Measurements from ENCODE around the gene NPR3.

NPR3 gene

DNA sequence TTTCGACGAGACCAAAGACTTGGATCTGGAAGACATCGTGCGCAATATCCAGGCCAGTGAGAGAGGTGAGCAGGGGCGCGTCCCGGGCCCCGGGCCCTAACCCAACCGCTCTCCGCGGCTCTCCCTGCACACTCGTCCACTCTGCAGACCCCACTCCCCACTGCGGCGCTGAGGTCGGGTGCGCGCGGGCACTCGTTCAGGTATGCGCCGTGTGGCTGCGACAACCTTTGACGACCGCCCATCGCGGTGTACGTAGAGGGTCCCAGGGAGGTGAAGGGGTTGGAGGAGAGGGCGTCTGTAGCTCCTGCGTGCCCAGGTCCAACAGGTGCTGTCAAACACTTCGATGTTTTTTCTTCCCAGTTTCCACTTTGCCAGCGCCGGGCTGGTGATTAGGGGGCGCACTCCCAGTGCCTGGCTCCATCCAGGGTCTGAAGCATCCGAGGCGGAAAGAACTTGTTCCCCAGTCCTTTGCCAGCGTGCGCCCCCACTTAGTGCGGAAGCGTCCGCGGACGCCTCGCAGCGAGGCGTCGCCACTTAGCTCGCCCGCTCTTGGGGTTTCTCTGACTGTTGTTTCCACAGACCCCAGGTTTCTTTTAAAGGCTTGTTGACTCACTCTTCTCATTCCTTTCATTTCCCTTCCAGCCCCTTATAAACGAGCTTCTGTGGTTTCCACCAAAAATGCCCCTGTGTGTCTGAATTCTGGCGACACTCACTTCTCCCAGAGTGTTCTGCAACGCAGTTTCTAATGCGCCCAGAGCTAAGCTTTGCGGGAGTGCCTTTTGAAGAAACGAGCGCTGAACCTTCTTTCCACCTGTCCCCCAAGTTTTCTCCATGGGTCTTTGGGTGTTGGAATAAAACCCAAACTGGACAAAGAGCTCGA is 1.6 kb downstream of the NPR3 start:
- no peak for DNase-seq (ENCODE audit: low read depth in 2 of 2)

DNA sequence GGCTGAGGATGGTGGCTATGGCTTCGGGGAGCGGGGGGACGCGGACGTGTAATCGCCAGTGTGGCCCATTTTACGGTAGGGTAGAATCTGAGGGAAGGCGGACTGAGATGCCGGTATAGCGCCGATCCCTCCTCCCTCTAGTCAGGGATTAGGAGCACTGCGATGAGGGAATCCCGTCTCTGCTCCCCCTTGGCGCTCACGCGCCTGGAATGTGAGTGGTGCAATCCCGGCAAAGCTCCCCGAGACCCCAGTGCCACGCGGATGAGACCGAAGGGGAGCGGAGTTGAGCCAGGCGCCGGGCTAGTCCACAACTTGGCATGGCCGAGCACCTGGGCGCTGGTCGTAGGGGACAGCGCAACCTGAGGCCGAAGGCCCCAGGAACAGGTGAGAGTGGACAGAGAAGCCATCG is 2.2 kb downstream of the NPR3 start:
- no peak for DNase-seq (ENCODE audit: low read depth in 2 of 2)

DNA sequence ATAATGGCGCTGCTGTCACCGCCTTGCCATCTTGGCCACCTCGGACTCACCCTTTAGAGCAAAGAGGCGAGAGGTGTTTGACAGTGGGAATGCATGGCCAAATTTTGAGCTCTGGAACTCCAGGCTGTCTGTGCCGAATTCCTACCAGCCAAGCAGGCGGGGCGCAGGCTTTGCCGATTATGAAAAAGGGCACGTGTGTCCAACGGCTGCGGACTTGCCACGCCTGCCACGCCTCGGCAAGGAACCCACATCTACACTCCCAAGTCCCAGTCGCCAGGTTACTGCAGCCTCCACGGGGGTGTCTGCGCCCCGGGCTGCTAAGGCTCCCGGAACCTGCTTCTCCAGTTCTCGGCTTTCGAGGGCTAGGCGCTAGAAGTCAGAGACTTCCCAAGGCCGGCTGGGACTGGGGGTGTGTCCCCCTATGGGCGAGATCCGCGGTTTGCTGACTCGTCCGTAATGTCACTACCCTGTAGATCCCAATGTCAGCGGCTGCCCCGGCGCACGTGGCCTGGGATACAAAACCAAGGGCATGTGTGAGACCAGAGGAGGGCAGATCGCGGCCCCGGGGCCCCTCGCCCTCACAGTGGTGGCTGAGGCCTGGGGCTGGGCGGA is 2.8 kb downstream of the NPR3 start:
- no peak for DNase-seq (ENCODE audit: low read depth in 2 of 2)

DNA sequence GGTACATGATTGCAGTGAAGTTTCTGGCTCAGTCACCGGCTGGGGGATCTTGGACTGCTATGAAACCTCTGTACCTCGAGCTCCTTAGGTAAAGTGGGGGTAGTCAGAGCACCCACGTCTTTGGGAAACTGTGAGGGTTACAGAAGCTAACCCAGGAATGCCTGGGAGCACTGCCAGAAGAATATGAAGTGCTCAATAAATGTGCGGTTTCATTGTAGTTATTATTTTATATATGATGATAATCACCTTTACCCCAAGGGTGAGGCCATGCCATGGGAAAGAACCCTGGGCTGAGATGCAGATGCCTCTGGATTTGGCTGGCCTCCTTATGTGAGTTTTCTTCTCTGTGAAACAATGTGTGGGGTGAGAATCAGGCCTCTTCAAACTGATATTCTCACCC is 3.7 kb downstream of the NPR3 start:
- no peak for DNase-seq (ENCODE audit: low read depth in 2 of 2)

DNA sequence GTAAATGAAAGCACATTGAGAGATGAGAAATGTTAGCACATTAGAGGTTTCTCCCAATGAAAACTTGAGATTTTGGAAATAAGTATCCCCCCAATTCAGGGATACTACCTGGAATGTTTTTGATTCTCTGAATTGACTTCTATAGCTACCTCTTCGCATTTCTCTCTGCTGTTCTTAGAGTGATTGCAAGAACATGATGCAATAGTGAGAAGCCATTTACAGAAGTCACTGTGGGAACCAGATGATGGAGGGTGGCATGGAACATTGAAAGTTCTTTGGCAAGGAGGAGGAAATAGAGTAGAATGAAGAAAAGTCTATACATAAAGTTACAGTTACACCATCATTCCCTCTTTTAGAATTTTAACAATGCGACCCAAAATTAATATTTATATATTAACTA is 9.2 kb downstream of the NPR3 start:
- no peak for DNase-seq (ENCODE audit: low read depth in 2 of 2)

DNA sequence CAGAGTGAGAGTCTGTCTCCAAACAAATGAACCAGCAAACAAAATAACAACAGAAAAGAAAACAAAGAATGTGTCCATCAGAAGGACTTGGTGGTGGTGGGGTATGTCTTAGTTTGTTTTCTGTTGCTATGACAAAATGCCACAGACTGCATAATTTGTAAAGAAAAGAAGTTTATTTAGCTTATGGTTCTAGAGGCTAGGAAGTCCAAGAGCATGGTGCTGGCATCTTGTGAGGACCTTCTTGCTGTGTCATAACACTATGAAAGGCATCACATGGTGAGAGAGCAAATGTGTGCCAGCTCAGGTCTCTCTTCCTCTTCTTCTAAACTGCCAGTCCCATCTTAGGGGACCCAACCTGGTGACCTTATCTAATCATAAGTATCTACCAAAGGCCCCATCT is 10.5 kb downstream of the NPR3 start:
- no peak for DNase-seq (ENCODE audit: low read depth in 2 of 2)

DNA sequence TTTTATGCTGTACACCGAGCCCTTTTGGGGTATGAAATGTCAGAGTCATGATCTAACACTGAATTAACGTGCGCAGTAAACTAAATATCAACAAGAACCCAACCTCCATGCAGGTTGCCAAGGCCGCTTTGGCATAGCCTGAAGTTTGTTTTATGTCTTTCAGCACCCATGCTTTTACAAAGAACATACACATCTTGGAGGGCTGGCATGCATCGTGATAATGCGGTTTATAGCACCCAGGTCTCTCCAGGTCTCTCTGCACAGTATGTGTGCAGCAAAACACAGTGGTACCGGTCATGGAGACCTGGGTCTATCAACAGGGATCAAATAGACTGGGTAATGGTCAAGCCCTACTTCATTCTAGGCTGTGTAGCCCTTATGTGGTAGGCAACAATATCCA is 11.8 kb downstream of the NPR3 start:
- no peak for DNase-seq (ENCODE audit: low read depth in 2 of 2)

DNA sequence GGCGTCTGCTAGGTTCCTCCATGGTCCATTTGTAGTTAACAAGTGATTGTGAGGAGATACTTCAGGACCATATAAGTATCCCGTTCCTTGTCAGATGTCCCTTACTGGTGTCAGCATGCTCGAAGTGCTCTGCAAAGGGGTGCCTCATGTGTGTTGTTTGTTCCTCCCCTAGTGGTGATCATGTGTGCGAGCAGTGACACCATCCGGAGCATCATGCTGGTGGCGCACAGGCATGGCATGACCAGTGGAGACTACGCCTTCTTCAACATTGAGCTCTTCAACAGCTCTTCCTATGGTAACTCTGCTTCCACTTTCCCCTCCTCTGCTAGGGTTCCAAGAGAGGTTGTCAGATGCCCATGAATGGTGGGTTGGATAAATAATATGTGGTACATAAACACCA is 13.4 kb downstream of the NPR3 start:
- no peak for DNase-seq (ENCODE audit: low read depth in 2 of 2)

DNA sequence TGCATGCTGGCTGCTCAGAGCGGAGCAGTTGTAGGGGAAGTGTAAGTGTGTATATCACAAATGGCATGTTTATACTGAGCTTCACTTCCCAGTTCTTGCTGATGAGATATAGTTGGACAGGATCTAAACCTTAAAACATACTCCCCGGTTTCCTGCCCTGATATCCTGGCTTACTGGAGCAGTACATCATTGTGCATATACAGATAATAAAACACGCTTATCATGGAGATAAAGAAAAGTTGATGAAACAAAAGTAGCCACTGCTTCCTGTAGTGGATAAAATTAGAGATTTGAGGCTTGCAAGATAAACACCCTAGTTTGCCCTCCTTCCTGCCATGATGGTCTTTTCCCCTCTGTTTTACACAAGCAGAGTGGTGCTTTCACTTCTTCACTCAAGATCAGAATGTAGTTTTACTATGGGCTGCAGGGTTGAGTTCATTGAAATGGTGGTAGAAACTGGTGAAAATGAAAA is 15.0 kb downstream of the NPR3 start:
- no peak for DNase-seq (ENCODE audit: low read depth in 2 of 2)

DNA sequence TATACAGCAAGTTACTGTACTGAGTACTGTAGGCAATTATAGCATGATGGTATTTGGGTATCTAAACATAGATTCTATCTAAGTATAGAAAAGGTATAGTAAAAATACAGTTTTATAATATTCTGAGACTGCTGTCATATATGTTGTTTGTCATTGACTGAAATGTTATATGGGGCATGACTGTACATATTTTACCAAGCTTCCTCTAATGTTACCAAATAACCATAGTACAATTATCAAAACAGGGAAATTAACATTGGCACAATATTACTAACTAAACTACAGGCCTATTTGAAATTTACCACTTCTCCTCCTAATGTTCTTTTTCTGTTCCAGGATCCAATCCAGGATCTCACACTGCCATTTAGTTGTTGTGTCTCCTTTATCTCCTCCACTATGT is 18.5 kb downstream of the NPR3 start:
- no peak for DNase-seq (ENCODE audit: low read depth in 2 of 2)

DNA sequence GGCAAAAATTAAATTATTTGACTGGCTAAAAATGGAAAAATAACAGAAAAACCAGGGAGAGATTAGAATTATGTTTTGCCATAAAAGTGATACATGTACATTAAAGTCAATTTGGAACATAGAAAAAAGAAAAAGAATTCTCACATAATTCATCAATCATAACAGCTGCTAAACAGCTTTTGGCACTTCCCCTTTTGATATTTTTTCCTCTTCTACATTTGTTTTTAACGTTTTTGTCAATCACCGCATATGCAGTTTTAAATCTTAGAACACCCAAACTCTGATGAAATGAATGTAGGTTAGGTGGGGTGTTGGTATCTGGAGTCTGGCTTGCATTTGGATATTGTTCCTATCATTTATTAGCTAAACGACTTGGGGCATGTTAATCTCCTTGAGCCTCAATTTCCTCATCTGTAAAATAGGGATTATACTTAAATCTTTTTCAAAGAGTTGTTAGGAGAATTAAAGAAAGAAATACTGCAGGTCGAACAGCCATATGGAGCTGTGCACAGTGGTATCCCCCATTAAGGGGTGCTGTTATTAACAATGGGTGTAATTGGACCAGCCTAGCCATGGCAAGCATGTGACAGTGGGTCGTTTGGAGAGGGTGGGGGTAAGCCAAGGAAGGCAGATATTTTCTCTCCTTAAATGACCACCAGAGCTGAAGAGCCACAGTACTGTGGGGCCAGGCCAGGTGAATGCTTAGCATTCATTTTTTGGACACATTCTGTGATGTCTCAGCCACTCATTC is 22.6 kb downstream of the NPR3 start:
- DNase-seq (ENCODE audit: low read depth in 2 of 2), result no peak

DNA sequence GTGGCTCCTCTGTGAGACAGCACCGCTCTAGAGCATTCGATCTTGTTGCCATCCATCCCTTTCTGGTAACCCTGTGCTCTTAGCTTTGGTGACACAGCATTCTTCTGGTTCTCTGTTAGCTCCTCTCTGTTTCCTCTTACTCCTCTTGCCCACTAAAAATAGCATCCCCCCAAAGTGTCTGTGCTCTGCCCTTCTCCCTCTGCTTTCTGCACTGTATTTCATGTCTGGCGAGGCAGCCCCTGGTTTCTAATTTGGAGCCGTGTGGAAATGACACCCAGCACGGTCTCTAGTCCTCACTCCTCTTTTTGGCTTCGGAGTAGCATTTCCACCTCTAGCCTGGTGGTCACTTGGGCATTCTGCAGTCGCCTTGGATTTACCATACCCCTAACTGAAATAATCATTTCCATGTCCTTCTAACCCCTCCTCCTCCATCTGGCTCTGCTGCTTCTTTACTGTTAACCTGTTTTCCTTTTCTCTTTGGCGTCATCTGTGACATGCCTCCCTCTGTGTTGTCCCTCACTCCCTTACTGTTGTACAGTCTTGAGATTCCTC is 23.8 kb downstream of the NPR3 start:
- DNase-seq (ENCODE audit: low read depth in 2 of 2), result no peak

DNA sequence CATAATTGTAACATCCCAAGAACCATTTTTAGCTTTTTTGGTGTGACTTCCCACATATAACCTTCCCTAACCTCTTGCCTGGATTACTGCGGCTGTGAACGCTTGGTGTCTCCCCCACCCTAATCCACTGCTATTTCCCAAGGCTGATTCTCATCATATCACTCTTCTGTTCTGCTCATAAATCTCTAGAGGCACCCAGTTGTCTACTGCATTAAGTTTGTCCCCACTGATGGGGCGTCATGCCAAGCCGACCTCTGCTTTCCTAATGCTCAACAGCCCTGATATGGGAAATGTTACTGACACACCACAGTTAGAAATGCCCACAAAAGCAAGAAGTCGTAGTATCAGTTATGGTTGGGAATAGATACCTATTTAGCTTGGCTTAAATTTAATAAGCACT is 24.4 kb downstream of the NPR3 start:
- DNase-seq (ENCODE audit: low read depth in 2 of 2), result no peak

DNA sequence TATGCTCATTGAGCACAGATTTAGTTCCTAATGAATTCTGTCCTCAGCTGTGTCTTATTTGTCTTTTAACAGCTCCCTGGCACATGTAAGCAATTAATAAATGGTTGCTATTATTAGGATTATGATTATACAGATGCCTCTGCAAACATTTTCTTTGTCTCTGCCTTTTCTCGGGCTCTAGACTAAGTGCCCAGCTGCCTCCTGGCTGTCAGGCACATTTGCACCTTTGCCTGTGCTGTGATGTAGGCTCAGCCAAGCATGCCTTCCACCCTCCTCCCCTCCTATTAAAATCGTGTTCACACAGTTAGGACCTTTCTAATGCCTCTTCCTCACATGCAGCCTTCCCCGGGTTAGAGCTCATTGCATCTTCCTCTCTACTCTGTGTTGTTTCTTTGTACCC is 25.7 kb downstream of the NPR3 start:
- DNase-seq (ENCODE audit: low read depth in 2 of 2), result no peak

DNA sequence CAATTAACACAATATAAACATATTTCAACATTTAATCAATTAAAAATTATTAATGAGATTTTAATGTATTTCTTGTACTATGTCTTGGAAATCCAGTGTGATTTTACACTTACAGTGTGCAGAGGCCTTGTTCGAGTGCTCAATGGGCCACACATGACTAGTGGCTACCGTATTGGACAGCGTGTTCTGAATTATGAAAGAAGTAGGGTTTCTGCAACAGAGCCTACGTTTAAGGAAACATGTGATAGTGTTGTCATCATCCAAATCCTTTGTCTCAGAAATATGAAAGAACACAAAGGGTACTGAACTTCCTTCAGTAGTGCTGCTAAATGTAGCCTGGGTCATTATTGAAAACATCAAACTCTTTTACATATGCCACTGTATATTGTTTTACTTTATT is 29.5 kb downstream of the NPR3 start:
- DNase-seq (ENCODE audit: low read depth in 2 of 2), result no peak

DNA sequence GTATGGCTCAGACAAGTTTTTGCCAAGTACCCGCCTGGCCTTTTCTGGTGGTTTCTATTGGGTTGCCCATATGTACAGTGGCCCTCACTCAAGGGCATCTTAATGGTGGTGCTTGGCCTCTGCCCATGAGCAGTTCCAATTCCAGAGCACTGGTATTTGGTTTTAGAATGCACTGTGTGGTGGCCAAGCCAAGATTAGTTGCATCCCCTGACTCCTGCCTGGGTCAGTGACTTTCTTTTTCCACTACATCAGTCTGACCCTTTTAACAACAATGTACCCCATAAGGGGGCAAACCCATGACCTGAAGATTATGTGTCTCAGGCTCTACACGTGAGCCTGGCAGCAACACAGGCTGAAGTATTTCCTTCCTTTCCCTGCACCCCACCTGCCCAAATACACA is 34.2 kb downstream of the NPR3 start:
- DNase-seq (ENCODE audit: low read depth in 2 of 2), result no peak

DNA sequence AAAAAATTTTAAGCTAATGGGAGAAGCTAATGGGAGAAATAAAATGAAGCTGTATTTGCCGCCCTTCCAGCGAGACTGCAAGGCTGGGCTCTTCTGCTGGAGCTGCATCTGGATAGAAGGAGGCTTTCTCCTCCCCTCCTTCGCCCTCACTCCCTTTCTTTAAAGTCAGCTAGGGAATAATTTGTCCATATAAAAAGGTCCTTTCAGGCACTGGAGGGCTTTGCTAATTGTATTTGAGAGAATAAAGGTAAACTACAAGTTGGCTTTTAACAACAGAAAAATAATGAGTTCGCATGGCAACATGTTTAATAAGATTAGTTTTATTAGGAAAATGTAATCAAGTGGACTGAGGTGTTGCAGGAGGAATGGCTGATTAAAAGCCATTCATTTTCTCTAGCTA is 41.3 kb downstream of the NPR3 start:
- no peak for DNase-seq (ENCODE audit: low read depth in 2 of 2)

DNA sequence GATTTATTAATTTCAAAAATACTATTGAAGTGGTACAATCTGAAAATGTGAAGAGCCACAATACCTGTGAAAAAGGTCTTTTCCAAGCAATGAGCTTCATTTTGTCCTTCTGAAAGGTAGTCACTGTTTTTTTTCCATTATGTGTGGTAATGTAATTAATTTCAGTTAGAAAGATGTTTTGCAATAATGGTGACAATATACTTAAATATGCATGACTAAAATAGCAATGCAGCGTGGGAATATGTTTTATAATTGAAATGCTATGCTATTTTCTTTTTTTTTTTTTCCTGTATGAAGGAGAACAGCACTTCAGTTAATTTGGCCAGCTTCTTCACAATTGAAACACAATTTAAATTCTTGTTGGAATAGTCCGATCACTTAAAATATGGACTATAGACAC is 41.9 kb downstream of the NPR3 start:
- DNase-seq (ENCODE audit: low read depth in 2 of 2), result no peak

DNA sequence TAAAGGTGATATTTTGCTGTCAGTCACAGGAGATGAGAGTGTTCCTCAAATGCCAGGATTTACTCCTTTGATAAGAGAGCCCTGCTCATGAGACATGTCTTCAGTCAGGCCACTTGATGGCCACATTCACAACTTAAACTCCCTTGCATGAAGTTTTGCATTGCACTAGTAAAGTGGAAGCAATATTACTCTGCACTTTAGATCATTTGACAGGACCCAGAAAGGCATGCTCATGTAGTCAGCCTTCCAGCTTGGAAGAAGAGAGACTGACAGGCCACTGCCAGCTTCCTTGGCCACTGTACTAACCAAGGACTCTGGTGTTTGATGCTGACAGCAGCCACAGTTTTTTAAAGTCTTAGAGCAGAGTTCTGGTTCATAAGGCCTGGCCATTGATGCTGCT is 42.6 kb downstream of the NPR3 start:
- no peak for DNase-seq (ENCODE audit: low read depth in 2 of 2)

DNA sequence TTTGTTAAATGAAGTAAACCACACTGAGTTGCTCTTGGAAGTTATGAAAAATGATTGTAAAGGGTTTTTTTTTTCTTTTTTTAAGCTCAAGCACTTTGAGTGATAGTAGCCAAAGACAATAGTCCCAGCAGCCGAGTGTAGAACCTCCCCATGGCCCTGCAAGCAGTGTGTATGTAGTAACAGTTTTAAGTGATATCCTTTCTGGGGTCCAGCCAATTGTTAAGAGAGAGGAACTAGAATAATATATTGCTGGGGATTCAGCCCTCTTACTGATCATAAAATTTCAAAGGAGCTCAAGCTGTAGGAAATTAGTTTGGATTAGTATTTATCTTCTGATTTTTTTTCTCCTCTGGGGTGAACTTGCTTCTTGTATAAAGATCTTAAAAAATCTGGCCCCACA is 43.2 kb downstream of the NPR3 start:
- DNase-seq (ENCODE audit: low read depth in 2 of 2), result no peak

DNA sequence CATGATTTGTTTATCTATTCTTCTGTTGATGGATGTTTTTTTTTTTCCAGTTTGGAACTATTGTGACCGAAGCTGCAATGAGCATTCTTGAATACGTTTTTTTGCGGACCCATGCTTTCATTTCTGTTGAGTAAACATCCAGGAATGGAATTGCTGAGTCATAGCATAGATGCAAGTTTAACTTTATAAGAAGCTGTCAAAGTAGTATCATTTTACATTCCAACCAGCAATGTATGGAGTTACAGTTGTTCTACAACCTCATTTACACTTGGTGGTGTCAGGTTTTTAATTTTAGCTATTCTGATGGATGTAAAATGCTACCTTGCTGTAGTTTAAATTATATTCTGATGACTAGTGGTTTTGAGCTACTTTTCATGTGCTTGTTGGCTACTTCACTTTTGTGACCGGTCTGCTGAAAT is 49.0 kb downstream of the NPR3 start:
- DNase-seq (ENCODE audit: low read depth in 2 of 2), result no peak

DNA sequence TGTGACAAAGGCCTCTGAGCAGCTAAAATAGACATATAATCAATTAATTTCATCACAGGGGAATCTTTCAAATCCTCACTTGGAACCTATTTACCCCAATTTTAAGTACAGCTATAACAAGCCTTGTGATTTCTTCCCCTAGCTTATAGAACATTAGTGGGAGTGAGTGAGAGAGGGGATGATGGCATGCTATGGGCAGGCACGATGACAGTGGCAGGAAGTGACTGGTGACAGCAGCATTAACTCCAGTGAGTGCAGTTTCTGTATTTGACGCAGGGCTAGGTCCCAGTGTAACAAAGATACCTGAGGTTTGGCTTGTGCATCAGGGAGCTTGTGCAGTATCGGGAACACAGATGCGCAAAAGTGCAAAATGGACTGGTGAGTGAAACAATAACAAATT is 54.1 kb downstream of the NPR3 start:
- DNase-seq (ENCODE audit: low read depth in 2 of 2), result no peak

Measured in stimulated activated CD4-positive, alpha-beta T cell treated with anti-CD3 and anti-CD28 coated beads, Interleukin-1b, Interleukin-23, amount 100 ng/mL, for 1 hour (primary cell).